GM10266 (cell line): Measurements from ENCODE around the gene CAMKV.

Experiments used
- DNase-seq: peaks from one replicate; pipeline ENCODE4 v3.0.0; 2012; ENCODE audit errors: extremely low spot score
- CTCF ChIP-seq: IDR thresholded peaks from 2 replicates; pipeline ENCODE4 v1.5.1; 2012; ENCODE audit warnings: mild to moderate bottlenecking, low read depth; ENCODE audit not compliant: control insufficient read depth, insufficient read depth; ENCODE audit errors: missing control alignments

Gene CAMKV

GRCh38 chr3:49844464-49845183 lies 25.1 kb downstream of the CAMKV start:
- no peak for TF ChIP-seq CTCF
- DNase-seq: no peak

- no peak for DNase-seq
These were observed 26.7 kb downstream of the CAMKV start for GRCh38 chr3:49842843-49843517.

GRCh38 chr3:49841806-49842205 lies 27.9 kb downstream of the CAMKV start:
- no peak for DNase-seq

More at GRCh38 chr3:49842843-49843517, 26.7 kb downstream of the CAMKV start:
- TF ChIP-seq CTCF: no peak

GRCh38 chr3:49841126-49841696 lies 28.5 kb downstream of the CAMKV start:
- TF ChIP-seq CTCF: peak; percentile 46

More at GRCh38 chr3:49841806-49842205, 27.9 kb downstream of the CAMKV start:
- TF ChIP-seq CTCF: no peak

GRCh38 chr3:49840388-49840787 lies 29.3 kb downstream of the CAMKV start:
- no peak for TF ChIP-seq CTCF
- no peak for DNase-seq

More at GRCh38 chr3:49841126-49841696, 28.5 kb downstream of the CAMKV start:
- DNase-seq: peak; percentile 36

GRCh38 chr3:49839193-49839809 lies 30.4 kb downstream of the CAMKV start:
- TF ChIP-seq CTCF: peak; percentile 98
- DNase-seq: peak; percentile 72

GRCh38 chr3:49831341-49831740 lies 38.4 kb downstream of the CAMKV start:
- no peak for DNase-seq

More at GRCh38 chr3:49831341-49831740, 38.4 kb downstream of the CAMKV start:
- no peak for TF ChIP-seq CTCF
